GM18508 (cell line): ENCODE data around the gene SPATA6.
"Not testable (repeated sequence)": the region's sequence is repeated elsewhere in the genome, so short reads cannot be mapped to it uniquely, and the experiment has no call there.

Experiments
- ATAC-seq: cut with Tn5 transposase; IDR thresholded peaks from one replicate; pipeline ENCODE4 v1.9.1; 2021; ENCODE audit warnings: moderate number of reproducible peaks; ENCODE audit not compliant: insufficient read depth, unreplicated experiment

Gene SPATA6

GRCh38 chr1:48466594-48466993, 5.4 kb downstream of the SPATA6 start:
- ATAC-seq: no peak

GRCh38 chr1:48462716-48463302, 9.2 kb downstream of the SPATA6 start:
- ATAC-seq: no peak

- no peak for ATAC-seq
Measured at GRCh38 chr1:48450505-48450904, 21.5 kb downstream of the SPATA6 start.

DNA sequence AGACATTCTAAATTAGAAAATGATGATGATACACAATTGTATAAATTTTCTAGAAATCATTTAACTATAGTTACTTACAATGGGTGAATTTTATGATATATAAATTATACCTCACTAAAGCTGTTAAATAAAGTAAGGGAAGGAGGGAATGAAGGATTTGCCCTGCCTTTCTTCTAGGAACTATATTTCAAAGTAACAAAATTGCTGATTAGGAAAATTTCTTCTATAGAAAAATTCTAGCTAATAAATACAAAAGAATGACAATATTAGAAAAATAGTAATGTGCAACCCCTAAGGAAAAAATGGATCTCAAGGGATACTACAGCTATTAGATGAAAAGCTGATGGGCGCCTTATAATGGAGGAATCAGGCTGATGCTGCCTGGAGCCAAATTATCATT, 23.1 kb downstream of the SPATA6 start:
- ATAC-seq: no peak

GRCh38 chr1:48444186-48444585, 27.8 kb downstream of the SPATA6 start:
- not testable (repeated sequence) for ATAC-seq

DNA sequence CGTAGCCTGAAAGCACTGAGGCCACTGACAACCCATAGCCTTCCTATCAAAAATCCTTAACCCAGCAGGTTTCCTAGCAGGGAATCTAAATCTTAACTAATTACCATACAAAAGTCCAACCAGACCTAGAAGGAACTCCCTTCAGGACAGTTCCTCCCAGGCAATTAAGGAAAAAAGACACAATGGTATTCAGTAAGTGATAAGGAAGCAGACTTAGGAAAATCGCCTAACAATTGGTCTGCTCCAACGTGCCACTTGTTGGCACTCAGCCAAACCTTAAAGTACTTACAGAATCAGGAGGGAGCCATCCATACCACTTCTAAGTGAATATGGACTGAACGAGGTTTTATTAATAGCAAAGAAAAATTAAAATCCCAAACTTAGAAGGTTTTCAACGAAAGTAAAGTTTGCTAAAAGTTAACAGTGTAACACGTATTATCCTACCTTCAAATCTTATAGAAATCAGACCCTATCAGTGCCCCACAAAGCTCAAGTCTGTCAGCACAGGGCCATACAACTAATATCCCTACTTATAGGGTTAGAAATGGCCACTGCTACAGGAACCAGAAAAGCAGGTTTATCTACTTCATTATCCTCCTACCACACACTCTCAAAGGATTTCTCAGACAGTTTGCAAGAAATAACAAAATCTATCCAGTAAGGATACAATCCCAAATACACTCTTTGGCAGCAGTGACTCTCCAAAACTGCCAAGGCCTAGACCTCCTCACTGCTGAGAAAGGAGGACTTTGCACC, 29.0 kb downstream of the SPATA6 start:
- no peak for ATAC-seq

- not testable (repeated sequence) for ATAC-seq
Measured at GRCh38 chr1:48440786-48441185, 31.2 kb downstream of the SPATA6 start.

GRCh38 chr1:48439380-48439779, 32.6 kb downstream of the SPATA6 start:
- no peak for ATAC-seq

- not testable (repeated sequence) for ATAC-seq
Measured at GRCh38 chr1:48437379-48437778, 34.6 kb downstream of the SPATA6 start.

DNA sequence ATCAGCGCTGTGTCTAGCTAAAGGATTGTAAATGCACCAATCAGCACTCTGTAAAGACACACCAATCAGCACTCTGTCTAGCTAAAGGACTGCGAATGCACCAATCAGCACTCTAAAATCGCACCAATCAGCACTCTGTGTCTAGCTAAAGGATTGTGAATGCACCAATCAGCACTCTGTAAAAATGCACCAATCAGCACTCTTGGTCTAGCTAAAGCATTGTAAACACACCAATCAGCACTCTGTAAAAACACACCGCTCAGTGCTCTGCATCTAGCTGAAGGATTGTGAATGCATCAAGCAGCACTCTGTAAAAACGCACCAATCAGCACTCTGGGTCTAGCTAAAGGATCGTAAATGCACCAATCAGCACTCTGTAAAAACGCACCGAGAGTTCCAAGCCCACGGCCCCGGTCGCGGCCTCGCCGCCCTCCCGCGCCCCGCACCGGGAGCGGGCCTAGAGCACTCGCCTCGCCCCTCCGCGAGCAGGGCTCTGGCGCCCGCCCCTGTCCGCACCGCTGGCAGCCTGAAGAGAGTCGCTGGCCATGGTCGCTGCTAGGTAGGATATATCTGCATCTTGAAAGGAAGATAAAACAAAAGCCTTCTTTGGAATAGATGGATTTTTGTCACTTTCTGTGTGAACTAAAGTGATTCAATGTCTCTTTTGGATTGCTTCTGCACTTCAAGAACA, 36.5 kb downstream of the SPATA6 start:
- ATAC-seq: not testable (repeated sequence)

GRCh38 chr1:48430832-48431231, 41.2 kb downstream of the SPATA6 start:
- ATAC-seq: no peak

GRCh38 chr1:48422009-48422408, 50.0 kb downstream of the SPATA6 start:
- no peak for ATAC-seq

- no peak for ATAC-seq
Measured at GRCh38 chr1:48418742-48419141, 53.3 kb downstream of the SPATA6 start.

DNA sequence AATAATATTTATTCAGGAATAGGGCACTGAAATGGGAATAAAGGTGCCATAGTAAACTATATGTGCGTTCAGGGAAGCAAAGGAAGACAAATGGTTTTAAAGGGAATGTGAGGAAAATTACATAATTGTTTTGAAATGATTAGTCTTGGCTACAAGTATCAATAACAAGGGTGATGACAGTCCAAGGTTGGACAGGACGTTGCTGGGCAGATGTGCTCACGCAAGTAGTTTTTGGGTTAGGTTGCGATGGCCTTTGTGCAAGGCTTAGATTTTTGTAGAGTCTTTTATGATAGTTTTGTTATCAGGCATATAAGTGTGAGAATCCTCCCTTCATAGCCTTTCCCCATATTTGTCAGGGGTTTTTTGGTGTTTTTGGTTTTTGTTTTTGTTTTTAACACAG, 57.0 kb downstream of the SPATA6 start:
- no peak for ATAC-seq

- no peak for ATAC-seq
Measured at GRCh38 chr1:48414264-48414663, 57.7 kb downstream of the SPATA6 start.

DNA sequence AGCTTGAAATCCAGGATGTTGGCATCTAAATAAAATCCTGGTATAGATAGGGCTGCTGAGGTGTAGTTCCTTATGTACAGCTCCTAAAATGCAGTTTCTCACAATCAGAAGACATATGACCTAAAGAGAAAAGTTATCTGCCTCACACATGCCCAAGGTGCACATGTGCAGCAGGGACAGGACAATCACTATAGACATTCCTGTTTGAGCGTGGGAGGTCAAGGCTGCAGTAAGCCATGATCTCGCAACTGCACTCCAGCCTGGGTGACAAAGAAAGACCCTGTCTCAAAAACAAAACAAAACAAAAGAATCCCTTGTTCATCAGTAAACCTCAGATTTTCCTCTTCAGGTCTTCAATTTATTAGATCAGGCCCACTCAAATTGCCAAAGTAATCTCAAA, 66.1 kb downstream of the SPATA6 start:
- ATAC-seq: no peak

GRCh38 chr1:48405400-48405799, 66.6 kb downstream of the SPATA6 start:
- no peak for ATAC-seq

DNA sequence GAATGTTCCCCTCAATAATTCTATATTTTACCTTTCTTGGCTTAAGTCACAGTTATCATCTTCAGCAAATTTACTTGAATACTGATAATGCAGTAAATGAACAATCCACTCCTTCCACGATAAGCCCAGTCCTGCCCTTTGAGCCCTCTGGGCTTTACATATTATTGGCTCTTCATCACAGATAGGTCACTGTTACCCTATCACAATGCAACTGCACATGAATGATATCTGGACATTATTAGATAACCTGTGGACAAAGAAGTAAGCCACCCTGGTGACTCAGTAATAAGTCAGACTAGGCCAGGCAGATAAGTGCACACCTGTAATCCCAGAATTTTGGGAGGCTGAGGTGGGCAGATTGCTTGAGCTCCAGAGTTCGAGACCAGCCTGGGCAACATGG, 69.4 kb downstream of the SPATA6 start:
- ATAC-seq: no peak

- no peak for ATAC-seq
Measured at GRCh38 chr1:48396208-48396607, 75.8 kb downstream of the SPATA6 start.

GRCh38 chr1:48391926-48392325, 80.1 kb downstream of the SPATA6 start:
- no peak for ATAC-seq

GRCh38 chr1:48387409-48387808, 84.6 kb downstream of the SPATA6 start:
- no peak for ATAC-seq
